HG03460 (cell line): Measurements from ENCODE around the gene IFNAR2.
"Not testable (repeated sequence)": the region's sequence is repeated elsewhere in the genome, so short reads cannot be mapped to it uniquely, and the experiment has no call there.

Experiments
- ATAC-seq: cut with Tn5 transposase; IDR thresholded peaks from one replicate; pipeline ENCODE4 v1.9.1; 2021; ENCODE audit not compliant: unreplicated experiment

Gene IFNAR2

GRCh38 chr21:33212159-33212851, 17.4 kb upstream of the IFNAR2 start:
- ATAC-seq, result no peak

GRCh38 chr21:33214056-33214455, 15.7 kb upstream of the IFNAR2 start:
- ATAC-seq, result no peak

- ATAC-seq, result no peak
Observed at GRCh38 chr21:33217138-33217520, 12.6 kb upstream of the IFNAR2 start.

- ATAC-seq, result no peak
Observed at GRCh38 chr21:33219300-33219699, 10.4 kb upstream of the IFNAR2 start.

- no peak for ATAC-seq
Observed at GRCh38 chr21:33219954-33220353, 9.8 kb upstream of the IFNAR2 start.

- ATAC-seq, result not testable (repeated sequence)
Observed at GRCh38 chr21:33225376-33225775, 4.4 kb upstream of the IFNAR2 start.

GRCh38 chr21:33228455-33228854, 1.3 kb upstream of the IFNAR2 start:
- ATAC-seq, result no peak

GRCh38 chr21:33229099-33229783, 497 bp upstream of the IFNAR2 start:
- no peak for ATAC-seq

GRCh38 chr21:33230545-33231324, 997 bp downstream of the IFNAR2 start:
- peak; percentile 27 for ATAC-seq

GRCh38 chr21:33231526-33231925, 1.8 kb downstream of the IFNAR2 start:
- no peak for ATAC-seq

GRCh38 chr21:33232291-33233034, 2.7 kb downstream of the IFNAR2 start:
- ATAC-seq, result no peak

- no peak for ATAC-seq
Observed at GRCh38 chr21:33234635-33235520, 5.1 kb downstream of the IFNAR2 start.

GRCh38 chr21:33236013-33236686, 6.4 kb downstream of the IFNAR2 start:
- ATAC-seq, result no peak

GRCh38 chr21:33236766-33237165, 7.0 kb downstream of the IFNAR2 start:
- ATAC-seq, result no peak

GRCh38 chr21:33237486-33237885, 7.7 kb downstream of the IFNAR2 start:
- no peak for ATAC-seq

- ATAC-seq, result peak; percentile 12
Observed at GRCh38 chr21:33238146-33238545, 8.4 kb downstream of the IFNAR2 start.

- peak; percentile 85 for ATAC-seq
Observed at GRCh38 chr21:33238565-33239255, 9.0 kb downstream of the IFNAR2 start.

- not testable (repeated sequence) for ATAC-seq
Observed at GRCh38 chr21:33239559-33240127, 9.9 kb downstream of the IFNAR2 start.

GRCh38 chr21:33240404-33240803, 10.7 kb downstream of the IFNAR2 start:
- ATAC-seq, result no peak
